ENCODE measurements around the gene OR6J1.
"Not testable (repeated sequence)": the region's sequence is repeated elsewhere in the genome, so short reads cannot be mapped to it uniquely, and the experiment has no call there.

DNA sequence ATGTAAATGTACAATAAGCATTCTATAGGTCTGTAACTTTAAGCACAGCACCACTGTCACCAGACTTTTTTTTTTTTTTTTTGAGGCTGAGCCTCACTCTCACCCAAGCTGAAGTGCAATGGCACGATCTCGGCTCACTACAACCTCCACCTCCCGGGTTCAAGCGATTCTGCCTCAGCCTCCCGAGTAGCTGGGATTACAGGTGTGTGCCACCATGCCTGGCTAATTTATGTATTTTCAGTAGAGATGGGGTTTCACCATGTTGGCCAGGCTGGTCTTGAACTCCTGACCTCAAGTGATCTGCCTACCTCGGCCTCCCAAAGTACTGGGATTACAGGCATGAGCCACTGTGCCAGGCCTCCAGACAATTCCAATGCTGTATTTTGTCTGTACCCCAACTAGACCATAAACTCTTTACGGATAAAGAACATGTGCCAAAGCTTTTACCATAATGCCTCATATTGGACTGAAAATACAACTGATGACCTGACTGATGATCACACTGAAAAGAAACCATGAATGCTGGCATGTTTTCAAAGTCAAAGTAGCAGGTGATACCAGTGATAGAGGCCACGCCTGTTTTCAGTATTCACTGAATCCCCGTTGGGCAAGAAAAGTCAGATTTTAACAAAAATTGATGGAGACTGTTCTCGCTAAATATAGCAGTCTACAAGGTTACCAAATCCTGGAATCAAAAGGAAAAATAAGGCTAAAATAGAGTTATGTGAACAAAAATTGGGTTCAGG, 56.3 kb downstream of the OR6J1 start:
- not testable (repeated sequence) for TF ChIP-seq POLR2A (conservative IDR thresholded peaks at IDR 0.05); ZBTB34 (CRISPR knock-in tag; IDR thresholded peaks at IDR 0.05); HDAC2 (IDR thresholded peaks at IDR 0.05); POLR2AphosphoS5 (IDR thresholded peaks at IDR 0.05; ENCODE audit: control insufficient read depth, insufficient read depth, low read depth, low read length); SRF (CRISPR knock-in tag; IDR thresholded peaks at IDR 0.05); ZNF133 (CRISPR knock-in tag; IDR thresholded peaks at IDR 0.05); SREBF2 (CRISPR knock-in tag; IDR thresholded peaks at IDR 0.05)
- TF ChIP-seq, protein P1, sequence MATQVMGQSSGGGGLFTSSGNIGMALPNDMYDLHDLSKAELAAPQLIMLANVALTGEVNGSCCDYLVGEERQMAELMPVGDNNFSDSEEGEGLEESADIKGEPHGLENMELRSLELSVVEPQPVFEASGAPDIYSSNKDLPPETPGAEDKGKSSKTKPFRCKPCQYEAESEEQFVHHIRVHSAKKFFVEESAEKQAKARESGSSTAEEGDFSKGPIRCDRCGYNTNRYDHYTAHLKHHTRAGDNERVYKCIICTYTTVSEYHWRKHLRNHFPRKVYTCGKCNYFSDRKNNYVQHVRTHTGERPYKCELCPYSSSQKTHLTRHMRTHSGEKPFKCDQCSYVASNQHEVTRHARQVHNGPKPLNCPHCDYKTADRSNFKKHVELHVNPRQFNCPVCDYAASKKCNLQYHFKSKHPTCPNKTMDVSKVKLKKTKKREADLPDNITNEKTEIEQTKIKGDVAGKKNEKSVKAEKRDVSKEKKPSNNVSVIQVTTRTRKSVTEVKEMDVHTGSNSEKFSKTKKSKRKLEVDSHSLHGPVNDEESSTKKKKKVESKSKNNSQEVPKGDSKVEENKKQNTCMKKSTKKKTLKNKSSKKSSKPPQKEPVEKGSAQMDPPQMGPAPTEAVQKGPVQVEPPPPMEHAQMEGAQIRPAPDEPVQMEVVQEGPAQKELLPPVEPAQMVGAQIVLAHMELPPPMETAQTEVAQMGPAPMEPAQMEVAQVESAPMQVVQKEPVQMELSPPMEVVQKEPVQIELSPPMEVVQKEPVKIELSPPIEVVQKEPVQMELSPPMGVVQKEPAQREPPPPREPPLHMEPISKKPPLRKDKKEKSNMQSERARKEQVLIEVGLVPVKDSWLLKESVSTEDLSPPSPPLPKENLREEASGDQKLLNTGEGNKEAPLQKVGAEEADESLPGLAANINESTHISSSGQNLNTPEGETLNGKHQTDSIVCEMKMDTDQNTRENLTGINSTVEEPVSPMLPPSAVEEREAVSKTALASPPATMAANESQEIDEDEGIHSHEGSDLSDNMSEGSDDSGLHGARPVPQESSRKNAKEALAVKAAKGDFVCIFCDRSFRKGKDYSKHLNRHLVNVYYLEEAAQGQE (IDR thresholded peaks at IDR 0.05; ENCODE audit: borderline replicate concordance), result not testable (repeated sequence)
- TF ChIP-seq, protein P1 (CRISPR knock-in tag; IDR thresholded peaks at IDR 0.05; ENCODE audit: low read depth), result not testable (repeated sequence)
- TF ChIP-seq, protein P2, sequence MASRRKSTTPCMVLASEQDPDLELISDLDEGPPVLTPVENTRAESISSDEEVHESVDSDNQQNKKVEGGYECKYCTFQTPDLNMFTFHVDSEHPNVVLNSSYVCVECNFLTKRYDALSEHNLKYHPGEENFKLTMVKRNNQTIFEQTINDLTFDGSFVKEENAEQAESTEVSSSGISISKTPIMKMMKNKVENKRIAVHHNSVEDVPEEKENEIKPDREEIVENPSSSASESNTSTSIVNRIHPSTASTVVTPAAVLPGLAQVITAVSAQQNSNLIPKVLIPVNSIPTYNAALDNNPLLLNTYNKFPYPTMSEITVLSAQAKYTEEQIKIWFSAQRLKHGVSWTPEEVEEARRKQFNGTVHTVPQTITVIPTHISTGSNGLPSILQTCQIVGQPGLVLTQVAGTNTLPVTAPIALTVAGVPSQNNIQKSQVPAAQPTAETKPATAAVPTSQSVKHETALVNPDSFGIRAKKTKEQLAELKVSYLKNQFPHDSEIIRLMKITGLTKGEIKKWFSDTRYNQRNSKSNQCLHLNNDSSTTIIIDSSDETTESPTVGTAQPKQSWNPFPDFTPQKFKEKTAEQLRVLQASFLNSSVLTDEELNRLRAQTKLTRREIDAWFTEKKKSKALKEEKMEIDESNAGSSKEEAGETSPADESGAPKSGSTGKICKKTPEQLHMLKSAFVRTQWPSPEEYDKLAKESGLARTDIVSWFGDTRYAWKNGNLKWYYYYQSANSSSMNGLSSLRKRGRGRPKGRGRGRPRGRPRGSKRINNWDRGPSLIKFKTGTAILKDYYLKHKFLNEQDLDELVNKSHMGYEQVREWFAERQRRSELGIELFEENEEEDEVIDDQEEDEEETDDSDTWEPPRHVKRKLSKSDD (conservative IDR thresholded peaks at IDR 0.05; ENCODE audit: low read length), result not testable (repeated sequence)
